Naive thymus-derived CD4-positive, alpha-beta T cell (primary cell): ENCODE data around the gene LRRK1. TPM values are rescaled to one million over a fixed set of nuclear protein-coding genes. Genes with fewer than 3 reads are reported as not detected.
A peak's percentile ranks its signal among the peaks of the same experiment; 100 is the strongest.

Experiments
- ATAC-seq: fragments of 150-1000 bp; cut with Tn5 transposase; 2 replicates; pipeline ENCODE4 v1.10.0; 2021; ENCODE audit warnings: mild to moderate bottlenecking, moderate library complexity
- CTCF ChIA-PET: fragments of 350-600 bp; sonication (Branson Sonifier 250); formaldehyde crosslinking; loops from one replicate; lab custom pipeline; 2021; ENCODE audit warnings: antibody characterized with exemption; lab: Charles Lee
- POLR2A ChIA-PET: fragments of 350-600 bp; sonication (Branson Sonifier 250); formaldehyde crosslinking; loops from one replicate; lab custom pipeline; 2021; ENCODE audit warnings: antibody characterized with exemption, inconsistent platforms; lab: Charles Lee
- DNase-seq, 9 donors: peaks; one replicate each; pipeline versions ENCODE4 v3.0.0 to v3.0.0-alpha.2; 2020 to 2022; ENCODE audit warnings: mixed read lengths in 1 of 9
- H3K27ac ChIP-seq: one replicate; pipeline ENCODE4 v1.7.0; 2013; ENCODE audit warnings: mild to moderate bottlenecking, low read depth, low read length, moderate library complexity
- H3K27me3 ChIP-seq, 2 donors: one replicate each; pipeline ENCODE4 v1.7.0; 2013; ENCODE audit warnings: low read length in 2 of 2, mild to moderate bottlenecking in 2 of 2, moderate library complexity in 2 of 2; ENCODE audit not compliant: control insufficient read depth in 2 of 2, insufficient read depth in 2 of 2
- H3K36me3 ChIP-seq, 3 experiments: 1 replicate in 2 of 3; 2 replicates in 1 of 3; pipeline ENCODE4 v1.7.0; 2013; ENCODE audit warnings: low read length in 3 of 3, mild to moderate bottlenecking in 3 of 3, moderate library complexity in 1 of 3; ENCODE audit not compliant: insufficient read depth in 3 of 3, control insufficient read depth in 2 of 3
- H3K4me1 ChIP-seq, 2 donors: one replicate each; pipeline ENCODE4 v1.7.0; 2013; ENCODE audit warnings: low read length in 2 of 2, mild to moderate bottlenecking in 2 of 2, moderate library complexity in 1 of 2; ENCODE audit not compliant: control insufficient read depth in 2 of 2, insufficient read depth in 2 of 2
- H3K4me3 ChIP-seq: 2 replicates; pipeline ENCODE4 v1.7.0; 2013; ENCODE audit warnings: mild to moderate bottlenecking, low read length
- H3K9me3 ChIP-seq, 3 experiments: 1 replicate in 2 of 3; 2 replicates in 1 of 3; pipeline ENCODE4 v1.7.0; 2013; ENCODE audit warnings: low read length in 3 of 3; ENCODE audit not compliant: control insufficient read depth in 2 of 3
- H3K27ac Mint-ChIP-seq, 9 donors: one replicate each; pipeline ENCODE4 v1.8.0; 2020 to 2022; ENCODE audit warnings: mixed read lengths in 9 of 9, mild to moderate bottlenecking in 8 of 9, moderate library complexity in 5 of 9, inconsistent platforms in 2 of 9
- H3K27me3 Mint-ChIP-seq, 5 donors: one replicate each; pipeline ENCODE4 v1.8.0; 2021 to 2022; ENCODE audit warnings: mixed read lengths in 5 of 5, mild to moderate bottlenecking in 1 of 5
- H3K36me3 Mint-ChIP-seq, 5 donors: one replicate each; pipeline ENCODE4 v1.8.0; 2020 to 2022; ENCODE audit warnings: mixed read lengths in 5 of 5, mild to moderate bottlenecking in 3 of 5, inconsistent platforms in 1 of 5
- H3K4me1 Mint-ChIP-seq, 7 donors: one replicate each; pipeline ENCODE4 v1.8.0; 2020 to 2022; ENCODE audit warnings: mixed read lengths in 7 of 7, mild to moderate bottlenecking in 3 of 7, inconsistent platforms in 1 of 7
- H3K4me3 Mint-ChIP-seq, 10 donors: one replicate each; pipeline ENCODE4 v1.8.0; 2020 to 2022; ENCODE audit warnings: mild to moderate bottlenecking in 10 of 10, mixed read lengths in 10 of 10, moderate library complexity in 6 of 10, inconsistent platforms in 2 of 10
- H3K9me3 Mint-ChIP-seq, 11 donors: one replicate each; pipeline ENCODE4 v1.8.0; 2020 to 2022; ENCODE audit warnings: mixed read lengths in 11 of 11, mild to moderate bottlenecking in 4 of 11, inconsistent platforms in 1 of 11, moderate library complexity in 1 of 11
- intact Hi-C, 2 donors: fragments of 100-400 bp; cut with micrococcal nuclease; formaldehyde crosslinking; loops; one replicate each; pipeline ENCODE4 v1.15.1; 2023
- polyA plus RNA-seq, 2 donors: library from polyadenylated mRNA; unstranded; fragments of 300-500 nt; fragmentation: Illumina TruSeq; gene quantifications; one replicate each; pipeline ENCODE4 v1.2.3, GENCODE V29; 2021
- total RNA-seq, 6 experiments: library from RNA in 5 of 6; stranded (reverse) in 5 of 6; gene quantifications; 1 replicate in 5 of 6; 2 replicates in 1 of 6; pipeline ENCODE4 v1.2.3 and lab custom pipeline; 2021 to 2026

Gene LRRK1
- total and polyA plus RNA-seq, 7 experiments from 2014 or later, result 0.54 to 15.1 (median 0.60) TPM; not detected in 2

DNA sequence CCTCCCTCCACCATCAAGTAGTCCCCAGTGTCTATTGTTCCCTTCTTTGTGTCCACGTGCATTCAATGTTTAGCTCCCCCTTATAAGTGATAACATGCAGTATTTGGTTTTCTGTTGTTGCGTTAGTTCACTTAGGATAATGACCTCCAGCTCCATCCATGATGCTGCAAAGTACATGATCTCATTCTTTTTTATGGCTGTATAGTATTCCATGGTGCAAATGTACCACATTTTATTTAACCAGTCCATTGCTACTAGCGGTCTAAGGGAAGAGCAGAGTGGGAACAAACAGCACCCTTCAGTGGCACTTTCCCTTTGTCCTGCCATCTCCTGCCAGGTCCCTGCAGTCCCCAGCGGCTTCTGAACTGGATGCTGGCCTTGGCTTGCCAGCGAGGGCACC, 69.1 kb downstream of the LRRK1 start:
- no peak for ATAC-seq
- POLR2A ChIA-PET, result no interaction called here
- no peak for DNase-seq
- no peaks in the 10 kb centered on the region for H3K27me3 ChIP-seq
- no peaks in the 10 kb centered on the region for H3K36me3 ChIP-seq
- CTCF ChIA-PET, result no interaction called here
- peaks cover 0 to 4% (median 0%) of the 10 kb centered on the region in 11 donors for H3K9me3 Mint-ChIP-seq
- H3K4me1 Mint-ChIP-seq, result no peaks in the 10 kb centered on the region
- no peak overlapping the region for H3K4me3 ChIP-seq
- H3K9me3 ChIP-seq, result no peaks in the 10 kb centered on the region
- no peaks in the 10 kb centered on the region for H3K4me1 ChIP-seq
- peaks cover 12 to 49% (median 17%) of the 10 kb centered on the region in 5 donors for H3K27me3 Mint-ChIP-seq
- H3K27ac ChIP-seq, result no peak overlapping the region
- H3K27ac Mint-ChIP-seq, result no peak overlapping the region
- H3K36me3 Mint-ChIP-seq, result peaks cover 0 to 4% (median 0%) of the 10 kb centered on the region in 5 donors
- no peak overlapping the region for H3K4me3 Mint-ChIP-seq
- intact Hi-C loops, result no loop called here

DNA sequence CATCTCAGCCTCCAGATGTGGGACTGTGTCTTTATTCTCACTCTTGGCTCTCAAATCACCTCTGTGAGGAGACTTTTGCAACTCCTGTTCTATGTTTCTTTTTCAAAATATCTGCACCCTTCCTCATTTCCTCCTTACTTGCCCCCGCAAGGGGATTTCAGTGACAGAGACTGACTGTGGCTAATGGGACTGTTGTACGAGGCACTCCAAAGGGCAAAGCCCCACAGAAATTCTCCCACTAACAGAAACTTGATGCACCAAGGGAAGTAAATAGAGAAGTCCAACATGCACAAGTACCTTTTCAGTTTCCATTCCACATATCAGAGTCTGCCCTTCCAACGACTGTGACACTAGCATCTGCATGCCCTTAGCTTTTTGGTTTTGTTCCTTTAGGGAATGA, 69.7 kb downstream of the LRRK1 start:
- Mint-ChIP-seq H3K27ac (peak overlapping the region in 1 of 9 donors; percentile 47), H3K36me3 (peaks cover 0 to 4% (median 0%) of the 10 kb centered on the region in 5 donors), H3K9me3 (peaks cover 0 to 4% (median 0%) of the 10 kb centered on the region in 11 donors), H3K4me3 (no peak overlapping the region), H3K27me3 (peaks cover 12 to 49% (median 23%) of the 10 kb centered on the region in 5 donors), H3K4me1 (no peaks in the 10 kb centered on the region)
- intact Hi-C loops, result no loop called here
- ATAC-seq (no peak), DNase-seq (no peak)
- no peak overlapping the region for H3K27ac ChIP-seq
- no peaks in the 10 kb centered on the region for H3K4me1 ChIP-seq
- no peaks in the 10 kb centered on the region for H3K9me3 ChIP-seq
- ChIA-PET CTCF (no interaction called here), POLR2A (no interaction called here)
- H3K27me3 ChIP-seq, result no peaks in the 10 kb centered on the region
- no peaks in the 10 kb centered on the region for H3K36me3 ChIP-seq
- H3K4me3 ChIP-seq, result no peak overlapping the region

DNA sequence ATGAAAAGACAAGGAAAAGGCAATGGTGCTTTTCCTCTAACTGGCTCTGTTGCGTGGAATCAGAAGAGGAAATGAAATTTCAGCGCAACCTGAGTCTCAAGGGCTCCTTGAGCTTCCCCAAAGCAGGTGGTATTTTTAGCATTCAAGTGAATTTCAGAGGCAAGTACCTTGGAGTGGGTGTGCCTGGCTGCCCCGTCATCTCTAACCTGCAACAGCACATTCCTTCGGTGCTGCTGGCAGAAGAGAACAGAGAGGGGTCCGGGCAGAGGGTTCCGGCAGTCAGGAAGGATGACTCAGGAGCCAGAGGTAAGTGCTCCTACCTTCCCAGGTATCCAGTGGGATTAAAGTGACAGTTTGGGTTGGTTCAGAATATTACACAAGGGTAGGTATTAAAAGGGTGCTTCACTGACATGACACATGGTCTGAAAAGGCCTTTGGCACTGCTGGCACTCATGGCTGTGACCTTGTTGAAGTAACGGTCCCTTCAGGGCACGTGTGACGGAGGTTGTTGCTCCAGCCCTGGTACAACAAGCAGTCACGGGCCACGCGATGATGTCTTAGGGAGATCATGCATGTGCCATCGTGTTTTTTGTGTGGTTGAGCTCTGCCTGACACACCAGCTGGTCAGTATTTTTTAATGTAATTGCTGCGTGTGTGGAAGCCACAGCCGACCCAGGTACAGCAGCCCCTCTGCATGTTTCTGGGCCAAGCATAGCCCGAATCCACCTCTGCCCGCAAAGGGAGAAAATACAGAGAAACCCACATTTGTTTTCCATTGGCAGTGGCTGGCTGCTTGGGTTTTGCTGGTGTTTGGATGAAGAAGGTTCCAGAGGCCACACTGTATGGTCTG, 75.7 kb downstream of the LRRK1 start:
- DNase-seq (no peak), ATAC-seq (no peak)
- H3K36me3 Mint-ChIP-seq, result no peaks in the 10 kb centered on the region
- intact Hi-C loops, result no loop called here
- POLR2A ChIA-PET, result no interaction called here
- no peaks in the 10 kb centered on the region for H3K9me3 ChIP-seq
- no peaks in the 10 kb centered on the region for H3K36me3 ChIP-seq
- no peak overlapping the region for H3K4me3 Mint-ChIP-seq
- H3K27ac ChIP-seq, result no peak overlapping the region
- no peaks in the 10 kb centered on the region for H3K27me3 ChIP-seq
- CTCF ChIA-PET, result interaction anchor here (1.0 kb wide), 1 partner anchor 13 kb away, joined by 3 read pairs; no protein-coding TSS in a partner anchor
- H3K4me1 Mint-ChIP-seq, result peaks cover 0 to 1% (median 0%) of the 10 kb centered on the region in 7 donors
- no peaks in the 10 kb centered on the region for H3K4me1 ChIP-seq
- H3K9me3 Mint-ChIP-seq, result no peaks in the 10 kb centered on the region
- H3K4me3 ChIP-seq, result no peak overlapping the region
- H3K27me3 Mint-ChIP-seq, result peaks cover 10 to 34% (median 13%) of the 10 kb centered on the region in 5 donors
- H3K27ac Mint-ChIP-seq, result no peak overlapping the region

DNA sequence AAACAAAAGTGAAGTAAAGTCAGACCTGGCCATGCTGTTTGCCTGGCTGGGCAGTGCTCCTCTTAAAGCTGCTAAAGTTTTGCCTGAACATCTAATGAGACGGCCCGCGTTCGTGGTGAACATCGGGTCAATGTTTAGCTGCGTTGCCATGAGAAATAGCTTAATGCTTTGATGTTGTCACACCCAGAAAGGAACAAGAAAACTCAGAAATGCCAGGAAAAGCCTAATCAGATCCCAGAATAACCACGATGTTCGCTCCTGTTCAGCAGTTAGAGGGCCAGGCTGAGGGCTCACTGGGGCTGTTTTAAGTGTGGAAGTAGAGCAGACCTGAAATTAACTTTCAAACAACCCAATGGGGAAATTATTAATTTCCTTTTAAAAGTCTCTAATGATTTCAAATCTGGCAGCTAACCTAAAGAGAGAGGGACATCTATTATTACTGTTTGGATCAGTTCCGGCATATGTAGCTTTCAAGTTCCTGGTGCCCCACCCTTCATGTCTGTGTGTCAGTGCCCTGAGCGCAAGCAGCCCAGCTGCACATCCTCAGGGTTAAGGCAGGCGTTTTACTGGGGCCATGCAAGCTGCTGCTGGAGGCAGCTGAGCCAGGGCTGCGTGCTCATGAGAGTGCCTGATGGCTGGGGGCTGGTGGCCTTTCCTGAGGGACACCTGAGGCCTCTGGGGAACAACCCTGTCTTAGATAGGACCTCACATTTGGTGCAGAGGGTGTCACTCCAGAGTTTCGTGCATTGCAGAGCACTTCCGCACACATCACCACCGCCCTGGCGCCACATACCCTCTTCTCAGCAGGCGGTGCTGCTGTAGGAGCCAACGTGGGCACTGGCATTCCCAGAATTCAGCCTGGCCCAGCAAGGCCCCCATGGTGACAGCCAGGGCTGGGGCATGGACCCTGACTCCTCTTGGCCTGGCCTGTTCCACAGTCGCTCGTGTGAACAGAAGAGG, 76.6 kb downstream of the LRRK1 start:
- Mint-ChIP-seq H3K27me3 (peaks cover 13 to 34% (median 21%) of the 10 kb centered on the region in 5 donors), H3K4me3 (no peak overlapping the region), H3K36me3 (no peaks in the 10 kb centered on the region), H3K9me3 (no peaks in the 10 kb centered on the region), H3K27ac (no peak overlapping the region), H3K4me1 (peaks cover 0 to 1% (median 0%) of the 10 kb centered on the region in 7 donors)
- Histone ChIP-seq H3K4me3 (no peak overlapping the region), H3K27me3 (no peaks in the 10 kb centered on the region), H3K36me3 (no peaks in the 10 kb centered on the region), H3K9me3 (no peaks in the 10 kb centered on the region), H3K27ac (no peak overlapping the region), H3K4me1 (no peaks in the 10 kb centered on the region)
- DNase-seq (no peak), ATAC-seq (no peak)
- intact Hi-C loops, result no loop called here
- ChIA-PET CTCF (interaction anchor here (1.0 to 1.1 kb wide), 2 partner anchors 12 to 20 kb away, joined by 3 read pairs; no protein-coding TSS in a partner anchor), POLR2A (no interaction called here)

DNA sequence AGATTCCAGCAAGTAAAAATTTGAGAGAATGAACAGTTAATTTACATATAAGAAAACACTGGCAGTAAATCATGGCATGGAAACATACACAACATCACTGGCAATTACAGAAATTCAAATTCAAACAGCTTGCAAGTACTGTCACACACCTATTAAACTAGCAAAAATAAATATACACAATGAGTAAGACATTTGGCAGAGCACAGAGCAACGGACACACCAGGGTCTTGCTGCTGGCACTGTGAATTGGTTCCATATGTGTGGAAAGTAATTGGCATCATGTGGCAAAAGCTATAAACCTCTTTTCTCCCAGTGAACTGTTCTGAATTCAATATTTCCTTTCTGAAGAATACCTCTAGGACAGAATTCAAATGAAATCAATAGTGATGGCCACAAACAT, 78.3 kb downstream of the LRRK1 start:
- Histone ChIP-seq H3K4me3 (no peak overlapping the region), H3K36me3 (no peaks in the 10 kb centered on the region), H3K27ac (no peak overlapping the region), H3K4me1 (no peaks in the 10 kb centered on the region), H3K9me3 (no peaks in the 10 kb centered on the region), H3K27me3 (no peaks in the 10 kb centered on the region)
- intact Hi-C loops, result no loop called here
- Mint-ChIP-seq H3K27me3 (peaks cover 13 to 32% (median 21%) of the 10 kb centered on the region in 5 donors), H3K27ac (no peak overlapping the region), H3K36me3 (no peaks in the 10 kb centered on the region), H3K4me1 (peaks cover 0 to 1% (median 0%) of the 10 kb centered on the region in 7 donors), H3K4me3 (no peak overlapping the region), H3K9me3 (no peaks in the 10 kb centered on the region)
- POLR2A ChIA-PET, result no interaction called here
- DNase-seq (no peak), ATAC-seq (no peak)
- CTCF ChIA-PET, result interaction anchor here (0.7 kb wide), 1 partner anchor 365 kb away, joined by 3 read pairs; no protein-coding TSS in a partner anchor

DNA sequence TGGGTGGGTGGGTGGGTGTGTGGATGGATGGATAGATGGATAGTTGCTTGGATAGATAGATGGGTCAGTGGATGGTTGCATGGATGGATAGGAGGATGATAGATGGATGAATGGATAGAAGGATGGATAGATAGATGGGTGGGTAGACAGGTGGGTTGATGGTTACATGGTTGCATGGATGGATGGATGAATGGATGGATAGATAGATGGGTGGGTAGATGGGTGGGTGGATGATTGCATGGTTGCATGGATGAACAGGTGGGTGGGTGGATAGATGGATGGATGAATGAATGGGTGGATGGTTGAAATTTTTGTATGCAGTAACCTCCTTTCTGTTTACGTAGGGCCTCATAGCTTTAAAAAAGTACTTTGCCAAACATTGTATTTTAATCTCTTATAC, 79.5 kb downstream of the LRRK1 start:
- H3K4me1 Mint-ChIP-seq, result peaks cover 0 to 1% (median 0%) of the 10 kb centered on the region in 7 donors
- H3K9me3 ChIP-seq, result no peaks in the 10 kb centered on the region
- ChIA-PET CTCF (interaction anchor here (0.7 to 2.0 kb wide), 2 partner anchors 11 to 18 kb away, joined by 3 to 10 read pairs; no protein-coding TSS in a partner anchor), POLR2A (no interaction called here)
- no peak overlapping the region for H3K27ac ChIP-seq
- peaks cover 12 to 25% (median 21%) of the 10 kb centered on the region in 5 donors for H3K27me3 Mint-ChIP-seq
- H3K27me3 ChIP-seq, result no peaks in the 10 kb centered on the region
- no peak overlapping the region for H3K27ac Mint-ChIP-seq
- H3K4me3 Mint-ChIP-seq, result no peak overlapping the region
- no peak overlapping the region for H3K4me3 ChIP-seq
- intact Hi-C loops, result no loop called here
- ATAC-seq (no peak), DNase-seq (no peak)
- H3K4me1 ChIP-seq, result no peaks in the 10 kb centered on the region
- no peaks in the 10 kb centered on the region for H3K9me3 Mint-ChIP-seq
- no peaks in the 10 kb centered on the region for H3K36me3 ChIP-seq
- no peaks in the 10 kb centered on the region for H3K36me3 Mint-ChIP-seq
